ENCODE data around the gene DIABLO.

DIABLO gene

DNA sequence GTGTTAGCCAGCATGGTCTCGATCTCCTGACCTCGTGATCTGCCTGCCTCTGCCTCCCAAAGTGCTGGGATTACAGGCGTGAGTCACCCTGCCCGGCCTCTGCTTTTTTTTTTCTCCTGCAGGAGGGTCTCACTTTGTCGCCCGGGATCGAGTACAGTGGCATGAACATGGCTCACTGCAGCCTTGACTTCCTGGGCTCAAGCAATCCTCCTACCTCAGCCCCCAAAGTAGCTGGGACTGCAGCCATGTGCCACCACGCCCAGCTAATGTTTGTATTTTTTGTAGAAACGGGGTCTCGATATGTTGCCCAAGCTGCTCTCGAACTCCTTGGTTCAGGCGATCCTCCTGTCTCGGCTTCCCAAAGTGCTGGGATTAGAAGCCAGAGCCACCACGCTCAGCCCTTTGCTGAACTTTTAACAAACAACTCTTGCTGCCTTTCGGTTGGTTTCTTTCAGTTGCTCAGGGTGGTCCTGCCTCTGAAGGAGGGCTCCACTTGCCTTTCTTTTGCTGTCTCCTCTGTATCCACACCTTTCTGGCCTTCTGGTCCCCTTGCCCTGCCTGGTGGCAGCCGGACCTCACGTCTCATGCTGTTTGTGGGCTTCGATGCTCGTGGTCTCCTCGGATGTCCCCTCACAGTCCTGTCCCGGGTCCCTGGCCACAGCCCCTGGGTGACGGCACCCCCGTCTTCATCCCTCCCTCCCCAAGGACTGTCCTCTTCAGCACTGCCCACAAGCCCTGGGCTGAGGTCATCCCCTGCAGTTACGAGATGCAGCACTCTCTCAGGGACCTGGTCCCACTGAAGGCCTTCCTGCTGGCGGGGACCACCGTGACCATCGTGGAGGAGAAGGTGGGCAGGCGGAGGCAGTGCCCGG is 26.1 kb downstream of the DIABLO start:
- TF ChIP-seq, protein P1, sequence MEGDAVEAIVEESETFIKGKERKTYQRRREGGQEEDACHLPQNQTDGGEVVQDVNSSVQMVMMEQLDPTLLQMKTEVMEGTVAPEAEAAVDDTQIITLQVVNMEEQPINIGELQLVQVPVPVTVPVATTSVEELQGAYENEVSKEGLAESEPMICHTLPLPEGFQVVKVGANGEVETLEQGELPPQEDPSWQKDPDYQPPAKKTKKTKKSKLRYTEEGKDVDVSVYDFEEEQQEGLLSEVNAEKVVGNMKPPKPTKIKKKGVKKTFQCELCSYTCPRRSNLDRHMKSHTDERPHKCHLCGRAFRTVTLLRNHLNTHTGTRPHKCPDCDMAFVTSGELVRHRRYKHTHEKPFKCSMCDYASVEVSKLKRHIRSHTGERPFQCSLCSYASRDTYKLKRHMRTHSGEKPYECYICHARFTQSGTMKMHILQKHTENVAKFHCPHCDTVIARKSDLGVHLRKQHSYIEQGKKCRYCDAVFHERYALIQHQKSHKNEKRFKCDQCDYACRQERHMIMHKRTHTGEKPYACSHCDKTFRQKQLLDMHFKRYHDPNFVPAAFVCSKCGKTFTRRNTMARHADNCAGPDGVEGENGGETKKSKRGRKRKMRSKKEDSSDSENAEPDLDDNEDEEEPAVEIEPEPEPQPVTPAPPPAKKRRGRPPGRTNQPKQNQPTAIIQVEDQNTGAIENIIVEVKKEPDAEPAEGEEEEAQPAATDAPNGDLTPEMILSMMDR (IDR thresholded peaks at IDR 0.05; ENCODE audit: borderline replicate concordance, insufficient read depth, low read depth, low read length): no peak

GRCh38 chr12:122197612-122197966 is 28.3 kb downstream of the DIABLO start:
- TF ChIP-seq, protein P1 (IDR thresholded peaks at IDR 0.05; ENCODE audit: borderline replicate concordance, insufficient read depth, low read depth, low read length): no peak
- H3K4me3 ChIP-seq (ENCODE audit: low read depth, low read length): no peak overlapping the region

More for the DNA sequence above, 26.1 kb downstream of the DIABLO start:
- H3K4me3 ChIP-seq (ENCODE audit: low read depth, low read length): no peak overlapping the region

DNA sequence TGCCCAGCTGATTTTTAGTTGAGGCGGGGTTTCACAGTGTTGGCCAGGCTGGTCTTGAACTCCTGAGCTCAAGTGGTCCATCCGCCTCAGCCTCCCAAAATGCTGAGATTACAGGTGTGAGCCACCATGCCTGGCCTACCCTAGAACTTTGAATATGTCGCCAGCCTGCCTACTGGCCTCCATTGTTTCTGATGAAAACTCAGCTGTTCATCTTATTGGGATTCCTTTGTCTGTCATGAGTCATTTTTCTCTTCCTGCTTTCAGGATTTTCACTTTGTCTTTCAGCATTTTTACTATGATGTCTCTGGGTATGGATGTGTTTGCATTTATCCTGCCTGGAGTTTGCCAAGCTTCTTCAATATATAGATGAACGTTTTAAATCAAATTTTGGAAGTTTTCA is 30.4 kb downstream of the DIABLO start:
- TF ChIP-seq, protein P1 (IDR thresholded peaks at IDR 0.05; ENCODE audit: borderline replicate concordance, insufficient read depth, low read depth, low read length): no peak

GRCh38 chr12:122194804-122195203 is 31.0 kb downstream of the DIABLO start:
- no peak overlapping the region for H3K4me3 ChIP-seq (ENCODE audit: low read depth, low read length)
- TF ChIP-seq, protein P1 (IDR thresholded peaks at IDR 0.05; ENCODE audit: borderline replicate concordance, insufficient read depth, low read depth, low read length): no peak

More for the DNA sequence above, 30.4 kb downstream of the DIABLO start:
- H3K4me3 ChIP-seq (ENCODE audit: low read depth, low read length): no peak overlapping the region

DNA sequence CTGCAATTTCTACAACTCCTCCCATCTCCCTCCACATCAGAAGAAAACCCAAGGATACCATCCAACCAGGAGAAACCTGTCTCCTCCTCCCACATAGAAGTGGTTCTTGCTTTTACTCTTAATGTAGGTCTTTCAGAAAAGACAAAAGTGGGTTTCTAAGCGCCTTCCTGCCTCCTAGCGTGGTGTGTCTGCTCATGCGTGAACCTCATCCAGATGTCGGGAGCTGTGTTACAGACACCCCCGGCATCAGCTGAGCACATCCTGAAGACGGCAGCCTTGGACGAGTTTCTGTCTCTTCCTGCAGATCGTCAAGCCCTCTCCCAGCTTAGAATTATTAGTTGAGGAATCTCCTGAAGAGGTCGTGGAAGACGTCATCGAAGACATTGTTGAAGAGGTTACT is 33.4 kb downstream of the DIABLO start:
- TF ChIP-seq, protein P1 (IDR thresholded peaks at IDR 0.05; ENCODE audit: borderline replicate concordance, insufficient read depth, low read depth, low read length): no peak
- H3K4me3 ChIP-seq (ENCODE audit: low read depth, low read length): no peak overlapping the region

GRCh38 chr12:122190842-122191668 is 34.8 kb downstream of the DIABLO start:
- TF ChIP-seq, protein P1 (IDR thresholded peaks at IDR 0.05; ENCODE audit: borderline replicate concordance, insufficient read depth, low read depth, low read length): peak; percentile 86
- no peak overlapping the region for H3K4me3 ChIP-seq (ENCODE audit: low read depth, low read length)

Data from GM12875 (cell line).